GM12878 (cell line): Measurements from ENCODE around the gene HIVEP3.

ENCODE experiments used
- CREB1 ChIP-seq: IDR thresholded peaks from 2 replicates; pipeline ENCODE4 v1.6.1; 2012; ENCODE audit warnings: low read depth, mild to moderate bottlenecking, inconsistent platforms
- EZH2 ChIP-seq: IDR thresholded peaks from 2 replicates; pipeline ENCODE4 v1.6.1; 2012; ENCODE audit warnings: low read depth, mild to moderate bottlenecking, control low read depth, inconsistent platforms, low read length, borderline replicate concordance; ENCODE audit not compliant: control insufficient read depth
- FOS ChIP-seq: IDR thresholded peaks from 3 replicates; pipeline ENCODE4 v1.6.1; 2011; ENCODE audit warnings: borderline replicate concordance; ENCODE audit not compliant: insufficient read length; ENCODE audit errors: extremely low read depth
- JUNB ChIP-seq: IDR thresholded peaks from 2 replicates; pipeline ENCODE4 v1.6.1; 2016; ENCODE audit warnings: antibody characterized with exemption, mild to moderate bottlenecking
- MEF2A ChIP-seq: IDR thresholded peaks from 2 replicates; pipeline ENCODE4 v1.6.1; 2011; ENCODE audit warnings: low read depth, mild to moderate bottlenecking, low read length, moderate library complexity; ENCODE audit not compliant: insufficient read depth
- NFYA ChIP-seq: IDR thresholded peaks from 2 replicates; pipeline ENCODE4 v1.6.1; 2011; ENCODE audit warnings: low read depth, mild to moderate bottlenecking, low read length, improper control_type of control experiment, borderline replicate concordance
- POLR2A ChIP-seq: IDR thresholded peaks from 2 replicates; pipeline ENCODE4 v1.6.1; 2011; ENCODE audit warnings: low read depth, mild to moderate bottlenecking, low read length
- POLR2AphosphoS5 ChIP-seq: IDR thresholded peaks from 2 replicates; pipeline ENCODE4 v1.6.1; 2011; ENCODE audit warnings: mild to moderate bottlenecking, low read length, inconsistent platforms
- RELA ChIP-seq: fragments of 450-650 bp; IDR thresholded peaks from 2 replicates; pipeline ENCODE4 v1.8.0; 2014; ENCODE audit warnings: borderline replicate concordance; ENCODE audit not compliant: partially characterized antibody
- TF ChIP-seq, protein P1 (sequence below), 3 experiments: IDR thresholded peaks in 2 of 3; conservative IDR thresholded peaks in 1 of 3; 2 replicates each; pipeline ENCODE4 v1.5.1; 2011; ENCODE audit warnings: low read depth in 3 of 3, low read length in 3 of 3, mild to moderate bottlenecking in 3 of 3, control low read depth in 2 of 3, moderate library complexity in 2 of 3, inconsistent platforms in 1 of 3, mixed read lengths in 1 of 3; ENCODE audit not compliant: control insufficient read depth in 2 of 3, insufficient read depth in 1 of 3; ENCODE audit errors: extremely low read depth in 1 of 3
- TF ChIP-seq, protein P2 (sequence below): IDR thresholded peaks from 2 replicates; pipeline ENCODE4 v1.6.1; 2012; ENCODE audit warnings: low read depth, low read length, improper control_type of control experiment

- TF ChIP-seq, protein P1, sequence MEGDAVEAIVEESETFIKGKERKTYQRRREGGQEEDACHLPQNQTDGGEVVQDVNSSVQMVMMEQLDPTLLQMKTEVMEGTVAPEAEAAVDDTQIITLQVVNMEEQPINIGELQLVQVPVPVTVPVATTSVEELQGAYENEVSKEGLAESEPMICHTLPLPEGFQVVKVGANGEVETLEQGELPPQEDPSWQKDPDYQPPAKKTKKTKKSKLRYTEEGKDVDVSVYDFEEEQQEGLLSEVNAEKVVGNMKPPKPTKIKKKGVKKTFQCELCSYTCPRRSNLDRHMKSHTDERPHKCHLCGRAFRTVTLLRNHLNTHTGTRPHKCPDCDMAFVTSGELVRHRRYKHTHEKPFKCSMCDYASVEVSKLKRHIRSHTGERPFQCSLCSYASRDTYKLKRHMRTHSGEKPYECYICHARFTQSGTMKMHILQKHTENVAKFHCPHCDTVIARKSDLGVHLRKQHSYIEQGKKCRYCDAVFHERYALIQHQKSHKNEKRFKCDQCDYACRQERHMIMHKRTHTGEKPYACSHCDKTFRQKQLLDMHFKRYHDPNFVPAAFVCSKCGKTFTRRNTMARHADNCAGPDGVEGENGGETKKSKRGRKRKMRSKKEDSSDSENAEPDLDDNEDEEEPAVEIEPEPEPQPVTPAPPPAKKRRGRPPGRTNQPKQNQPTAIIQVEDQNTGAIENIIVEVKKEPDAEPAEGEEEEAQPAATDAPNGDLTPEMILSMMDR (IDR thresholded peaks at IDR 0.05 in 2 of 3, conservative IDR thresholded peaks at IDR 0.05 in 1 of 3; ENCODE audit: control insufficient read depth in 2 of 3, extremely low read depth in 1 of 3, insufficient read depth in 1 of 3, low read depth in 3 of 3, low read length in 3 of 3), result no peak
- TF ChIP-seq, protein P2, sequence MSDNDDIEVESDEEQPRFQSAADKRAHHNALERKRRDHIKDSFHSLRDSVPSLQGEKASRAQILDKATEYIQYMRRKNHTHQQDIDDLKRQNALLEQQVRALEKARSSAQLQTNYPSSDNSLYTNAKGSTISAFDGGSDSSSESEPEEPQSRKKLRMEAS, result no peak
- TF ChIP-seq POLR2AphosphoS5 (no peak), CREB1 (no peak), FOS (no peak), EZH2 (no peak), JUNB (no peak), POLR2A (no peak), MEF2A (no peak), NFYA (no peak), RELA (no peak)
Observed at GRCh38 chr1:41539999-41540398, 378.7 kb downstream of the HIVEP3 start.
